H9 (cell line): Measurements from ENCODE around the gene DMRTB1. TPM values are rescaled to one million over a fixed set of nuclear protein-coding genes. Genes with fewer than 3 reads are reported as not detected.

Experiments used
- DNase-seq: peaks from one replicate; pipeline ENCODE4 v3.0.0-alpha.2; 2017
- H2AFZ ChIP-seq: one replicate; pipeline ENCODE4 v1.6.1; 2013; ENCODE audit warnings: mild to moderate bottlenecking, low read length, control low read depth, moderate library complexity
- H2AK5ac ChIP-seq: 2 replicates; pipeline ENCODE4 v1.6.1; 2013; ENCODE audit warnings: low read length, control low read depth, mixed read lengths; ENCODE audit not compliant: insufficient read length
- H2BK120ac ChIP-seq: one replicate; pipeline ENCODE4 v1.6.1; 2013; ENCODE audit warnings: low read depth, mild to moderate bottlenecking, low read length, control low read depth, inconsistent platforms; ENCODE audit not compliant: poor library complexity, severe bottlenecking
- H2BK12ac ChIP-seq: 2 replicates; pipeline ENCODE4 v1.6.1; 2013; ENCODE audit warnings: low read length, control low read depth, mixed read lengths, low read depth; ENCODE audit not compliant: insufficient read length
- H2BK15ac ChIP-seq: 2 replicates; pipeline ENCODE4 v1.6.1; 2013; ENCODE audit warnings: low read depth, low read length, control low read depth
- H2BK20ac ChIP-seq: one replicate; pipeline ENCODE4 v1.6.1; 2013; ENCODE audit warnings: low read depth, mild to moderate bottlenecking, low read length, control low read depth, inconsistent platforms; ENCODE audit not compliant: poor library complexity, severe bottlenecking
- H2BK5ac ChIP-seq: 2 replicates; pipeline ENCODE4 v1.6.1; 2013; ENCODE audit warnings: low read length, control low read depth, mixed read lengths; ENCODE audit not compliant: insufficient read length
- H3K14ac ChIP-seq: 2 replicates; pipeline ENCODE4 v1.6.1; 2013; ENCODE audit warnings: low read length, control low read depth; ENCODE audit not compliant: insufficient read depth
- H3K18ac ChIP-seq: 2 replicates; pipeline ENCODE4 v1.6.1; 2013; ENCODE audit warnings: low read depth, mild to moderate bottlenecking, mixed read lengths, low read length, control low read depth; ENCODE audit not compliant: insufficient read length
- H3K23ac ChIP-seq: 2 replicates; pipeline ENCODE4 v1.6.1; 2013; ENCODE audit warnings: low read length, control low read depth, mixed read lengths, low read depth; ENCODE audit not compliant: insufficient read length
- H3K23me2 ChIP-seq: 2 replicates; pipeline ENCODE4 v1.6.1; 2013; ENCODE audit warnings: low read depth, mild to moderate bottlenecking, mixed read lengths, low read length, control low read depth; ENCODE audit not compliant: insufficient read length, poor library complexity, severe bottlenecking
- H3K27ac ChIP-seq: 2 replicates; pipeline ENCODE4 v1.5.1; 2013; ENCODE audit warnings: low read length, control low read depth, mixed read lengths, low read depth; ENCODE audit not compliant: insufficient read length
- H3K27me3 ChIP-seq: 2 replicates; pipeline ENCODE4 v1.6.1; 2013; ENCODE audit warnings: low read length, control low read depth, inconsistent platforms; ENCODE audit not compliant: insufficient read depth
- H3K4ac ChIP-seq: 2 replicates; pipeline ENCODE4 v1.6.1; 2013; ENCODE audit warnings: low read depth, mild to moderate bottlenecking, control low read depth, inconsistent platforms, low read length, moderate library complexity
- H3K4me1 ChIP-seq: 2 replicates; pipeline ENCODE4 v1.6.1; 2013; ENCODE audit warnings: low read length, control low read depth, inconsistent platforms; ENCODE audit not compliant: insufficient read depth
- H3K4me2 ChIP-seq: 2 replicates; pipeline ENCODE4 v1.6.1; 2013; ENCODE audit warnings: low read length, control low read depth, mixed read lengths; ENCODE audit not compliant: insufficient read length, insufficient read depth
- H3K56ac ChIP-seq: 2 replicates; pipeline ENCODE4 v1.6.1; 2013; ENCODE audit warnings: low read depth, mild to moderate bottlenecking, mixed read lengths, low read length, control low read depth; ENCODE audit not compliant: insufficient read length
- H3K79me1 ChIP-seq: 2 replicates; pipeline ENCODE4 v1.6.1; 2013; ENCODE audit warnings: low read depth, mild to moderate bottlenecking, moderate library complexity, low read length, control low read depth, inconsistent platforms; ENCODE audit not compliant: insufficient read depth, poor library complexity, severe bottlenecking
- H3K79me2 ChIP-seq: 2 replicates; pipeline ENCODE4 v1.6.1; 2013; ENCODE audit warnings: low read length, control low read depth, inconsistent platforms; ENCODE audit not compliant: insufficient read depth
- H3K9ac ChIP-seq: 2 replicates; pipeline ENCODE4 v1.6.1; 2013; ENCODE audit warnings: low read length, control low read depth, mixed read lengths; ENCODE audit not compliant: insufficient read length; ENCODE audit errors: extremely low read depth
- H3K9me3 ChIP-seq: one replicate; pipeline ENCODE4 v1.6.1; 2013; ENCODE audit warnings: low read depth, low read length, inconsistent platforms; ENCODE audit not compliant: control insufficient read depth
- H3T11ph ChIP-seq: one replicate; pipeline ENCODE4 v1.6.1; 2013; ENCODE audit warnings: mild to moderate bottlenecking, low read length, control low read depth, inconsistent platforms
- H4K20me1 ChIP-seq: one replicate; pipeline ENCODE4 v1.6.1; 2013; ENCODE audit not compliant: control insufficient read depth, insufficient read length, insufficient read depth
- H4K5ac ChIP-seq: 2 replicates; pipeline ENCODE4 v1.6.1; 2013; ENCODE audit warnings: low read depth, mild to moderate bottlenecking, mixed read lengths, low read length, control low read depth; ENCODE audit not compliant: insufficient read length
- H4K8ac ChIP-seq: replicated peaks from 2 replicates; pipeline ENCODE4 v1.6.1; 2013; ENCODE audit warnings: low read length, control low read depth, mixed read lengths, low read depth; ENCODE audit not compliant: insufficient read length
- H4K91ac ChIP-seq: 2 replicates; pipeline ENCODE4 v1.6.1; 2013; ENCODE audit warnings: low read depth, mild to moderate bottlenecking, moderate library complexity, mixed read lengths, low read length, control low read depth; ENCODE audit not compliant: insufficient read length
- H3K27ac Mint-ChIP-seq, 3 experiments: 2 replicates in 2 of 3; 3 replicates in 1 of 3; pipeline ENCODE4 v1.8.0; 2020 to 2021; ENCODE audit warnings: mixed read lengths in 3 of 3, mild to moderate bottlenecking in 1 of 3, moderate library complexity in 1 of 3
- H3K27me3 Mint-ChIP-seq: 2 replicates; pipeline ENCODE4 v1.8.0; 2021; ENCODE audit warnings: low read depth, mild to moderate bottlenecking, moderate library complexity, mixed read lengths
- H3K36me3 Mint-ChIP-seq, 3 experiments: 2 replicates in 2 of 3; 3 replicates in 1 of 3; pipeline ENCODE4 v1.8.0; 2020 to 2021; ENCODE audit warnings: low read depth in 3 of 3, mixed read lengths in 3 of 3; ENCODE audit not compliant: insufficient read depth in 1 of 3
- H3K4me1 Mint-ChIP-seq, 2 experiments: 2 replicates each; pipeline ENCODE4 v1.8.0; 2020; ENCODE audit warnings: mixed read lengths in 2 of 2
- H3K4me3 Mint-ChIP-seq, 2 experiments: 2 replicates in 1 of 2; 3 replicates in 1 of 2; pipeline ENCODE4 v1.8.0; 2020 to 2021; ENCODE audit warnings: mild to moderate bottlenecking in 2 of 2, mixed read lengths in 2 of 2, moderate library complexity in 1 of 2
- H3K9me3 Mint-ChIP-seq, 2 experiments: 2 replicates in 1 of 2; 3 replicates in 1 of 2; pipeline ENCODE4 v1.8.0; 2020; ENCODE audit warnings: mild to moderate bottlenecking in 2 of 2, mixed read lengths in 2 of 2, moderate library complexity in 1 of 2
- WGBS: extraction: QIAGEN DNeasy Blood & Tissue Kit; methylation state at CpG from one replicate; pipeline ENCODE4 v1.1.7; 2013; ENCODE audit warnings: missing lambda C conversion rate, low lambda C conversion rate, mixed read lengths; ENCODE audit not compliant: insufficient read length; ENCODE audit errors: extremely low coverage; 5-methylcytosine and 5-hydroxymethylcytosine counted together
- total RNA-seq: library from RNA; stranded (reverse); gene quantifications from 2 replicates; pipeline ENCODE4 v1.2.1, GENCODE V29; 2021
- TF ChIP-seq, protein P1 (sequence below): fragments of 200-600 bp; sonication (generic); conservative IDR thresholded peaks from 3 replicates; pipeline ENCODE4 v1.8.0; 2021; ENCODE audit warnings: antibody characterized with exemption, mild to moderate bottlenecking

The DMRTB1 gene
- total RNA-seq, 1 experiment from 2014 or later = not detected

DNA sequence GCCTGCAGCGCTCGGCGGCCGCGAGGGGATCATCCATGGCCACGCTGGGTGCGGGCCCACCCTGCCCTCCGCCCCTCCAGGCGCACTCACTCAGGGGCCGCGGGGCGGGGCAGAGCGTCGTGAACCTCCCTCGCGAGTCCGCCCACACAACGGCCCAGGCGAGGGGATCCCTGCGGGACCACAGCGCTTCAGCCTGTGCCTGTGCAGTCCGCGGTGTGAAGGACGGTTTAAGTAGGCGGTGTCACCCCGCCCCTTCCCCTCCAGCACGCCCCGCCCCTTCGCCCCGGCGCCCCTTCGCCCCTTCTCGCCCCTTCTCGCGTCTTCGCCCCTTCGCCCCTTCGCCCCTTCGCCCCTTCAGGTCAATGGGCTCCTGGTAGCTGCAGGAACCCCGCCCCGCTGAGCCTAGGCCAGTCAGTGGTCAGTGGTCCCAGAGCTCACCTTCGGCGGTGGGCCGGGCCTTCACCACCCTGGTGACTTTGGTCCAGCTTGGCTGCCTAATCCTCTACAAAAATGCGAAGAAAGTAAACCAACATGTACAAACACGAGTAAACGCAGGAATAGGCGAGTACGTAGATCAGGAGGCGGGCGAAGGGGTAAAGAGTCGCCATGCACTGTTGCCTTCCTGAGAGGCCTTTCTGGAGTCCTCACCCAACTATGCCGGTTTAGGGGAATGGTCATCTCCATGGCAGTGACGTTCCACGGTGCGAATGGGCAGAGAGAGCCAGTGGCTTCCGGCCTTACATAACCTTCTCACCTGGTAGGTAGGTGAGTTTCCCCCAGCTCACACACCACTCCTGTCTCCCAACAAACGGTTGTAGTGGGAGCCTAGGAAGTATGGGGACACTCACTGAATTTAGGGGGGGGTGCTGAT is 19.6 kb upstream of the DMRTB1 start:
- H2BK120ac ChIP-seq = no peak overlapping the region
- no peaks in the 10 kb centered on the region for H3K23me2 ChIP-seq
- H3K23ac ChIP-seq = no peak overlapping the region
- H3K79me1 ChIP-seq = no peaks in the 10 kb centered on the region
- H3K9ac ChIP-seq = no peak overlapping the region
- no peak overlapping the region for H4K91ac ChIP-seq
- Mint-ChIP-seq H3K9me3 (peaks cover 34 to 40% of the 10 kb centered on the region in 2 experiments), H3K4me3 (no peak overlapping the region; a peak in 1 of 5 replicates), H3K27me3 (no peaks in the 10 kb centered on the region), H3K36me3 (peaks cover 4 to 38% (median 30%) of the 10 kb centered on the region in 3 experiments), H3K27ac (no peak overlapping the region), H3K4me1 (peaks cover 43 to 44% of the 10 kb centered on the region in 2 experiments)
- H2AK5ac ChIP-seq = no peak overlapping the region
- no peaks in the 10 kb centered on the region for H3K27me3 ChIP-seq
- peak overlapping the region; percentile 65 for H4K5ac ChIP-seq
- no peak overlapping the region for H2BK12ac ChIP-seq
- peaks cover 21% of the 10 kb centered on the region for H3K9me3 ChIP-seq
- no peak overlapping the region for H4K8ac ChIP-seq
- no peak overlapping the region for H2AFZ ChIP-seq
- H3K4me2 ChIP-seq = no peak overlapping the region
- H3K56ac ChIP-seq = no peak overlapping the region
- WGBS = no CpG with 5 or more reads among the region's 58 CpGs
- no peak overlapping the region for H2BK15ac ChIP-seq
- no peak overlapping the region for H2BK20ac ChIP-seq
- H3K14ac ChIP-seq = no peak overlapping the region
- TF ChIP-seq, protein P1, sequence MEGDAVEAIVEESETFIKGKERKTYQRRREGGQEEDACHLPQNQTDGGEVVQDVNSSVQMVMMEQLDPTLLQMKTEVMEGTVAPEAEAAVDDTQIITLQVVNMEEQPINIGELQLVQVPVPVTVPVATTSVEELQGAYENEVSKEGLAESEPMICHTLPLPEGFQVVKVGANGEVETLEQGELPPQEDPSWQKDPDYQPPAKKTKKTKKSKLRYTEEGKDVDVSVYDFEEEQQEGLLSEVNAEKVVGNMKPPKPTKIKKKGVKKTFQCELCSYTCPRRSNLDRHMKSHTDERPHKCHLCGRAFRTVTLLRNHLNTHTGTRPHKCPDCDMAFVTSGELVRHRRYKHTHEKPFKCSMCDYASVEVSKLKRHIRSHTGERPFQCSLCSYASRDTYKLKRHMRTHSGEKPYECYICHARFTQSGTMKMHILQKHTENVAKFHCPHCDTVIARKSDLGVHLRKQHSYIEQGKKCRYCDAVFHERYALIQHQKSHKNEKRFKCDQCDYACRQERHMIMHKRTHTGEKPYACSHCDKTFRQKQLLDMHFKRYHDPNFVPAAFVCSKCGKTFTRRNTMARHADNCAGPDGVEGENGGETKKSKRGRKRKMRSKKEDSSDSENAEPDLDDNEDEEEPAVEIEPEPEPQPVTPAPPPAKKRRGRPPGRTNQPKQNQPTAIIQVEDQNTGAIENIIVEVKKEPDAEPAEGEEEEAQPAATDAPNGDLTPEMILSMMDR = no peak
- H3K79me2 ChIP-seq = no peaks in the 10 kb centered on the region
- no peaks in the 10 kb centered on the region for H4K20me1 ChIP-seq
- no peak overlapping the region for H3K4ac ChIP-seq
- no peak overlapping the region for H3K27ac ChIP-seq
- no peak for DNase-seq
- H3K18ac ChIP-seq = no peak overlapping the region
- no peak overlapping the region for H3T11ph ChIP-seq
- H3K4me1 ChIP-seq = peaks cover 14% of the 10 kb centered on the region; the same call in 1 of the 2 replicates
- H2BK5ac ChIP-seq = no peak overlapping the region
